C4-2B (cell line): Measurements from ENCODE around the gene SRPK2.

Experiments
- ZFX ChIP-seq: fragments of 450-650 bp; IDR thresholded peaks from 2 replicates; pipeline ENCODE4 v1.6.1; 2017
- TF ChIP-seq, protein P1 (sequence below): fragments of 450-650 bp; conservative IDR thresholded peaks from 2 replicates; pipeline ENCODE4 v1.5.1; 2017; ENCODE audit warnings: mild to moderate bottlenecking

DNA sequence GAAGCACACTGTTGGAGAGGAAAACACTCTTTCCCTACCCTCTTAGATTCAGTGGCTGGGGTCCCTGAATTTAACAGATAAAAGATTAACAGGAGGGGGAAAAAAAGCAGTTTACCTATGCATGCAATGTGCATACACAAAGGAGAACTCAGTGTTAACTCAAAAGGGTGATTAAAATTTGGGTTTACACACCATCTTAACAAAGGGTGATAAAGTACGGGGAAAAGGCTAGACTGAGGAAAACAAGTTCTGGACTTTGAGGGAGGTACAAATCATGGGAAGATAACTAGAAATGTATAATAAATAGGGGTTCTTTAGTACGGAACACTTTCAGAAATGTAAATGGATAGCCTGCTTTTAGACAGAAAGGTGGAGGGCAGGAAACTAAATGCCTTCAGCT is 83.1 kb downstream of the SRPK2 start:
- no peak for TF ChIP-seq ZFX
- TF ChIP-seq, protein P1, sequence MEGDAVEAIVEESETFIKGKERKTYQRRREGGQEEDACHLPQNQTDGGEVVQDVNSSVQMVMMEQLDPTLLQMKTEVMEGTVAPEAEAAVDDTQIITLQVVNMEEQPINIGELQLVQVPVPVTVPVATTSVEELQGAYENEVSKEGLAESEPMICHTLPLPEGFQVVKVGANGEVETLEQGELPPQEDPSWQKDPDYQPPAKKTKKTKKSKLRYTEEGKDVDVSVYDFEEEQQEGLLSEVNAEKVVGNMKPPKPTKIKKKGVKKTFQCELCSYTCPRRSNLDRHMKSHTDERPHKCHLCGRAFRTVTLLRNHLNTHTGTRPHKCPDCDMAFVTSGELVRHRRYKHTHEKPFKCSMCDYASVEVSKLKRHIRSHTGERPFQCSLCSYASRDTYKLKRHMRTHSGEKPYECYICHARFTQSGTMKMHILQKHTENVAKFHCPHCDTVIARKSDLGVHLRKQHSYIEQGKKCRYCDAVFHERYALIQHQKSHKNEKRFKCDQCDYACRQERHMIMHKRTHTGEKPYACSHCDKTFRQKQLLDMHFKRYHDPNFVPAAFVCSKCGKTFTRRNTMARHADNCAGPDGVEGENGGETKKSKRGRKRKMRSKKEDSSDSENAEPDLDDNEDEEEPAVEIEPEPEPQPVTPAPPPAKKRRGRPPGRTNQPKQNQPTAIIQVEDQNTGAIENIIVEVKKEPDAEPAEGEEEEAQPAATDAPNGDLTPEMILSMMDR = no peak
